Measurements from ENCODE around the gene PGM5.
"Not testable (repeated sequence)": the region's sequence is repeated elsewhere in the genome, so short reads cannot be mapped to it uniquely, and the experiment has no call there.

PGM5 gene

GRCh38 chr9:68356380-68357118, at the start of gene PGM5:
PGM5 (plus strand) TSS chr9:68356611; CDS start chr9:68357128, 517 bp downstream.
- DNase-seq = not testable (repeated sequence)

- DNase-seq = not testable (repeated sequence)
Measured at GRCh38 chr9:68307127-68307526, 49.3 kb upstream of the PGM5 start.

- DNase-seq = not testable (repeated sequence)
Measured at GRCh38 chr9:68307654-68308053, 48.8 kb upstream of the PGM5 start.

- DNase-seq = not testable (repeated sequence)
Measured at GRCh38 chr9:68311208-68311607, 45.2 kb upstream of the PGM5 start.

GRCh38 chr9:68318209-68318608, 38.2 kb upstream of the PGM5 start:
- DNase-seq = not testable (repeated sequence)

GRCh38 chr9:68323749-68324148, 32.7 kb upstream of the PGM5 start:
- DNase-seq = not testable (repeated sequence)

GRCh38 chr9:68324518-68324917, 31.9 kb upstream of the PGM5 start:
- not testable (repeated sequence) for DNase-seq

GRCh38 chr9:68329106-68329505, 27.3 kb upstream of the PGM5 start:
- not testable (repeated sequence) for DNase-seq

GRCh38 chr9:68330531-68331173, 25.8 kb upstream of the PGM5 start:
- not testable (repeated sequence) for DNase-seq

- DNase-seq = not testable (repeated sequence)
Measured at GRCh38 chr9:68332122-68332521, 24.3 kb upstream of the PGM5 start.

- DNase-seq = not testable (repeated sequence)
Measured at GRCh38 chr9:68335935-68336334, 20.5 kb upstream of the PGM5 start.

- DNase-seq = not testable (repeated sequence)
Measured at GRCh38 chr9:68336639-68337339, 19.6 kb upstream of the PGM5 start.

- not testable (repeated sequence) for DNase-seq
Measured at GRCh38 chr9:68338000-68338399, 18.4 kb upstream of the PGM5 start.

- not testable (repeated sequence) for DNase-seq
Measured at GRCh38 chr9:68342265-68343025, 14.0 kb upstream of the PGM5 start.

GRCh38 chr9:68343242-68343641, 13.2 kb upstream of the PGM5 start:
- DNase-seq = not testable (repeated sequence)

GRCh38 chr9:68343992-68344391, 12.4 kb upstream of the PGM5 start:
- not testable (repeated sequence) for DNase-seq

- DNase-seq = not testable (repeated sequence)
Measured at GRCh38 chr9:68351689-68352088, 4.7 kb upstream of the PGM5 start.

- not testable (repeated sequence) for DNase-seq
Measured at GRCh38 chr9:68355993-68356379, 425 bp upstream of the PGM5 start.

- DNase-seq = not testable (repeated sequence)
Measured at GRCh38 chr9:68357119-68357714, 806 bp downstream of the PGM5 start.

- not testable (repeated sequence) for DNase-seq
Measured at GRCh38 chr9:68366933-68367547, 10.6 kb downstream of the PGM5 start.

- not testable (repeated sequence) for DNase-seq
Measured at GRCh38 chr9:68375789-68376188, 19.4 kb downstream of the PGM5 start.

GRCh38 chr9:68377723-68378122, 21.3 kb downstream of the PGM5 start:
- DNase-seq = not testable (repeated sequence)
